HG02678 (cell line): ENCODE data around the gene SWI5.
A peak's percentile ranks its signal among the peaks of the same experiment; 100 is the strongest.

Experiments
- ATAC-seq: cut with Tn5 transposase; IDR thresholded peaks from one replicate; pipeline ENCODE4 v1.9.1; 2021; ENCODE audit warnings: mild to moderate bottlenecking, moderate library complexity; ENCODE audit not compliant: unreplicated experiment

The SWI5 gene

DNA sequence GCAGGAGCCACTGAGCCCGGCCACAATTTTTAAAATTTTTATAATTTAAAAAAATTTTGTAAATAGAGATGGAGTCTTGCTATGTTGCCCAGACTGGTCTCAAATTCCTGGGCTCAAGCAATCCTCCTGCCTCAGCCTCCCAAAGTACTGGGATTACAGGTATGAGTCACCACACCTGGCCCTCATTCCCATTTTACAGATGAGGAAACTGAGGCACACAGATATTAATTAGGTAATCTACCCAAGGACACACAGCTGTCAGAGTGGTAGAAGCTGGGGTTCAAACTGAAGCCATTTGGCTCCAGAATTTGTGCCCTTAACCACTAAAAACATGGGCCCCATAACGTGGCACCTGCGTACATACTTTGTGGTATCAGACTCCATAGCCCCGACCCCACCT lies 38.6 kb downstream of the SWI5 start:
- ATAC-seq: no peak

GRCh38 chr9:128316421-128316820 lies 40.3 kb downstream of the SWI5 start:
- no peak for ATAC-seq

GRCh38 chr9:128317629-128318028 lies 41.6 kb downstream of the SWI5 start:
- no peak for ATAC-seq

- ATAC-seq: no peak
These were observed 45.3 kb downstream of the SWI5 start for GRCh38 chr9:128321343-128321742.

DNA sequence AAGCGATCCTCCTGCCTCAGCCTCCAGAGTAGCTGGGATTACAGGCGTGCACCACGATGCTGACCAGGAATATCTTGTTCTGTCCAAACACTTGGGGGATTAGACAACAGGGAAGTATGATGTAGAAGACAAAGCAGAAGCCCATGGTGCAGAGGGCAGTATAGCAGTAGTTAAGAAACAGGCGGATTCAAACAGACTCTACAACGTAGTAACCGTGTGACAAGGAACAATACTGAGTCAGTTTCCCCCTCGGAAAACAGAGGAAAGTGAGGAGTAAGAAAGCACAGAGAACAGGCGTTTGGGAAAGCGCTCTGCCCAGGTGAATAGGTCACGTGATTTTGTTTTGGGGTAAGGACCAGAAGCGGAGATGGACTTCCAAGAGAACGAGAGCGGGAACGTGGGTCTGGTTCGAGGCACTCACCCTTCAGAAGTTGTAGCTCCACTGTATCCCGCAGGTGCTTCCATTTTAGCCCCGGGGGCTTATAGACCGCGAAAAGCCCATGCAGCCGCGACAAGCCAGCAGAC lies 45.9 kb downstream of the SWI5 start:
- ATAC-seq: peak; percentile 10

DNA sequence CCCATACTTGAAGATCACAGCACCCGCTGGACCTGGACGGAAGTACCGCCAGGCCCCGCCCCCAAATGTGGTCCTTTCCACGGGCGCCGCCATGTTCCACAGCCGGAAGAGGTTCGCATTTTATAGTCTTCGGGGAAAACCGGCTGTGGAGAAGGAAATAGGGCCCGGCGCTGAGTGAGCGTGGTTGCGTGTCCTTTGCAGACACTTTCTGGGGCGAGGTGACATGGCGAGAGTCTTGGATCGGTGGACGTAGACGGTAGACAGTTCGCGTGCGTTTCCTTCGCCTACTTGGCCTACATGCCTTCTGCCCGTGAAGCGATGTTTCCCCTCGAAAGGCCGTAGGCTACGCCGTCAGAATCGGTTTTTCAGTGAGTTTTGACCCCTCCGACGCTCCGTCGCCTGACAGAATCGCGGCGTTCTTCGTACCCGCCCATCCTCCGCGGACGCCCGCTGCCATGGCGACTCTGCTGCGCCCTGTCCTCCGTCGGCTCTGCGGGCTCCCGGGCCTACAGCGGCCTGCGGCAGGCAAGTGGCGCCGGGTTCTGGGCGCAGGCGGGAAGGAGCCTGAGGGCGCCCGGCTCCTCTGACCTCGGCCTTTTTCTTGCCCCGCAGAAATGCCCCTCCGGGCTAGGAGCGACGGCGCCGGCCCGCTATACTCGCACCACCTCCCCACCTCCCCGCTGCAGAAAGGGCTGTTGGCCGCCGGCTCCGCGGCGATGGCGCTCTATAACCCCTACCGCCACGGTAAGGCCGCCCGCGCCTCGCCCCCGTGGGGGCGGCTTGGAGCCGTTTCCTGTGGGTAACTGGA lies 46.5 kb downstream of the SWI5 start, which contains the start of the genes COQ4 and TRUB2:
Gene COQ4, plus strand, starts transcription at position 436 of the 808 bp plus-strand sequence. Its CDS starts 20 bp downstream, at position 456.
Gene TRUB2, minus strand, starts transcription at position 44 of the 808 bp plus-strand sequence. Its CDS starts 39 bp downstream, at position 5.
- peak; percentile 77 for ATAC-seq

- no peak for ATAC-seq
These were observed 47.2 kb downstream of the SWI5 start for GRCh38 chr9:128323212-128323730.

GRCh38 chr9:128323791-128324190 lies 47.7 kb downstream of the SWI5 start:
- ATAC-seq: no peak

- ATAC-seq: no peak
These were observed 48.3 kb downstream of the SWI5 start for GRCh38 chr9:128324401-128324800.

DNA sequence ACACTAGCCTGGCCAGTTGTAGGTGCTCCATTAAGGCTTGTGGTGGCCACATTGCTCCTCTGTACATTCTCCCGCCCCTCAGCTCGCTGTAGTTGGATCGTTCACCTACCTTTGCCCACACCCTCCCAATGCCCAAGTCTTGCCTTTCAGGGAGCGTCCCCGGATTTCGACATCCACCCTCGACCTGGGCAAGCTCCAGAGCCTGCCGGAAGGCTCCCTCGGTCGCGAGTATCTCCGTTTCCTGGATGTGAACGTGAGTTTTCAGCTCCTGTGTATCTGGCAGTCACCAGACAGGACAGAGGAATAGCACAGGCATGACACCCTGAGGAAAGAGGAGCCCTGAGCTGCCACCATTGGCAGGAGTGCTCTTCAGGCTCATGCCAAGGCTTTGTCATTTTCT lies 49.6 kb downstream of the SWI5 start:
- no peak for ATAC-seq

GRCh38 chr9:128333451-128333869 lies 57.4 kb downstream of the SWI5 start:
- ATAC-seq: no peak

DNA sequence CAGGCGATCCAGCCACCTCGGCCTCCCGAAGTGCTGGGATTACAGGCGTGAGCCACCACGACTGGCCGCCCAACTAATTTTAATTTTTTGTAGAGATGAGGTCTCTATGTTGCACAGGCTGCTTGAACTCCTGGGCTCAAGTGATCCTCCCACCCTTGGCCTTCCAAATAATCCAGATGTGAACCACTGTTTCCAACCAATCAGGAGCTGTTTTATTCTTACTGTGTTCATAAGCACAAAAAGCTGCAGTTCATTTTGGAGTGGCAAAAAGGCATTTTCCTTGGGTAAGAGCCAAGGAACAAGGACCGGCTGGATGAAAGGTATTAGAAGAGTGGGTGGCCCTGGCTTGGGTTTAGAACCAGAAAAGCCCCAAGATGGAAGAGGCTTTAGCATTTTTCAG lies 59.1 kb downstream of the SWI5 start:
- no peak for ATAC-seq

- ATAC-seq: no peak
These were observed 59.8 kb downstream of the SWI5 start for GRCh38 chr9:128335914-128336313.

GRCh38 chr9:128337936-128338335 lies 61.9 kb downstream of the SWI5 start:
- no peak for ATAC-seq
